GM12878 (cell line): Measurements from ENCODE around the gene UVRAG.

Experiments
- BACH1 ChIP-seq: fragments of 450-650 bp; IDR thresholded peaks from 2 replicates; pipeline ENCODE4 v1.6.1; 2017; ENCODE audit warnings: mild to moderate bottlenecking, borderline replicate concordance
- CTCF ChIP-seq, 3 experiments: IDR thresholded peaks in 2 of 3; conservative IDR thresholded peaks in 1 of 3; 2 replicates each; pipeline ENCODE4 v1.5.1; 2011; ENCODE audit warnings: low read depth in 3 of 3, low read length in 3 of 3, mild to moderate bottlenecking in 3 of 3, control low read depth in 2 of 3, moderate library complexity in 2 of 3, inconsistent platforms in 1 of 3, mixed read lengths in 1 of 3; ENCODE audit not compliant: control insufficient read depth in 2 of 3, insufficient read depth in 1 of 3; ENCODE audit errors: extremely low read depth in 1 of 3
- EP300 ChIP-seq, 2 experiments: fragments of 150-350 bp in 1 of 2; IDR thresholded peaks; 2 replicates each; pipeline ENCODE4 v1.6.1; 2011 to 2012; ENCODE audit warnings: low read depth in 2 of 2, low read length in 2 of 2, borderline replicate concordance in 1 of 2, improper control_type of control experiment in 1 of 2, inconsistent platforms in 1 of 2; ENCODE audit not compliant: control insufficient read depth in 1 of 2
- EZH2 ChIP-seq: IDR thresholded peaks from 2 replicates; pipeline ENCODE4 v1.6.1; 2012; ENCODE audit warnings: low read depth, mild to moderate bottlenecking, control low read depth, inconsistent platforms, low read length, borderline replicate concordance; ENCODE audit not compliant: control insufficient read depth
- JUND ChIP-seq: IDR thresholded peaks from 2 replicates; pipeline ENCODE4 v1.6.1; 2012; ENCODE audit warnings: low read depth, mild to moderate bottlenecking, low read length, improper control_type of control experiment, moderate library complexity
- TARDBP ChIP-seq: IDR thresholded peaks from 2 replicates; pipeline ENCODE4 v1.6.1; 2016; ENCODE audit warnings: borderline replicate concordance
- ZNF274 ChIP-seq: IDR thresholded peaks from one replicate; pipeline ENCODE4 v1.8.0; 2011; ENCODE audit not compliant: insufficient read length, insufficient read depth

GRCh38 chr11:76023236-76024068, 208.4 kb downstream of the UVRAG start:
- TF ChIP-seq TARDBP (no peak), EP300 (IDR thresholded peaks at IDR 0.05; ENCODE audit: borderline replicate concordance in 1 of 2, control insufficient read depth in 1 of 2, low read depth in 2 of 2, low read length in 2 of 2) (no peak), JUND (no peak), BACH1 (no peak), CTCF (IDR thresholded peaks at IDR 0.05 in 2 of 3, conservative IDR thresholded peaks at IDR 0.05 in 1 of 3; ENCODE audit: control insufficient read depth in 2 of 3, extremely low read depth in 1 of 3, insufficient read depth in 1 of 3, low read depth in 3 of 3, low read length in 3 of 3) (no peak), ZNF274 (no peak), EZH2 (no peak)
